Skin epidermis (tissue), 12 donors: Measurements from ENCODE around the gene DIPK1A.
"Not testable (repeated sequence)": the region's sequence is repeated elsewhere in the genome, so short reads cannot be mapped to it uniquely, and the experiment has no call there.

Experiments used
- H3K27ac ChIP-seq, 21 experiments: fragments of 200-600 bp; sonication (generic) in 11 of 21; one replicate each; pipeline ENCODE4 v1.5.0; 2020; ENCODE audit warnings: mild to moderate bottlenecking in 3 of 21, inconsistent platforms in 2 of 21, moderate library complexity in 2 of 21
- H3K4me3 ChIP-seq, 7 experiments: fragments of 200-600 bp; sonication (generic) in 2 of 7; one replicate each; pipeline ENCODE4 v1.5.0; 2020; ENCODE audit warnings: inconsistent platforms in 2 of 7, mild to moderate bottlenecking in 2 of 7, moderate library complexity in 1 of 7

DIPK1A gene

GRCh38 chr1:92985101-92985500 is 23.8 kb upstream of the DIPK1A start:
- no peak overlapping the region for H3K4me3 ChIP-seq
- H3K27ac ChIP-seq: no peak overlapping the region

GRCh38 chr1:92980732-92981647 is 19.7 kb upstream of the DIPK1A start:
- peak overlapping the region in 14 of 21 experiments; percentile 0 to 86 (median 47) for H3K27ac ChIP-seq
- H3K4me3 ChIP-seq: no peak overlapping the region

GRCh38 chr1:92975551-92976232 is 14.4 kb upstream of the DIPK1A start:
- H3K4me3 ChIP-seq: no peak overlapping the region
- peak overlapping the region in 2 of 21 experiments; percentile 30 to 83 for H3K27ac ChIP-seq

GRCh38 chr1:92974112-92974511 is 12.8 kb upstream of the DIPK1A start:
- H3K4me3 ChIP-seq: not testable (repeated sequence)
- peak overlapping the region in 3 of 21 experiments; percentile 59 to 64 (median 60) for H3K27ac ChIP-seq

GRCh38 chr1:92973203-92973897 is 12.1 kb upstream of the DIPK1A start:
- H3K27ac ChIP-seq: peak overlapping the region in 9 of 21 experiments; percentile 2 to 60 (median 38)
- H3K4me3 ChIP-seq: no peak overlapping the region

- peak overlapping the region in 8 of 21 experiments; percentile 2 to 60 (median 32) for H3K27ac ChIP-seq
- H3K4me3 ChIP-seq: no peak overlapping the region
Observed at GRCh38 chr1:92972409-92973129, 11.3 kb upstream of the DIPK1A start.

GRCh38 chr1:92971932-92972331 is 10.7 kb upstream of the DIPK1A start:
- H3K27ac ChIP-seq, H3K4me3 ChIP-seq: not testable (repeated sequence)

GRCh38 chr1:92970990-92971689 is 9.9 kb upstream of the DIPK1A start:
- Histone ChIP-seq H3K4me3 (no peak overlapping the region), H3K27ac (no peak overlapping the region)

- Histone ChIP-seq H3K4me3 (no peak overlapping the region), H3K27ac (no peak overlapping the region)
Observed at GRCh38 chr1:92969517-92969916, 8.3 kb upstream of the DIPK1A start.

- Histone ChIP-seq H3K27ac (no peak overlapping the region), H3K4me3 (no peak overlapping the region)
Observed at GRCh38 chr1:92968138-92969032, 7.1 kb upstream of the DIPK1A start.

GRCh38 chr1:92964998-92965397 is 3.7 kb upstream of the DIPK1A start:
- Histone ChIP-seq H3K4me3 (no peak overlapping the region), H3K27ac (peak overlapping the region in 2 of 21 experiments; percentile 31 to 61)

- H3K4me3 ChIP-seq: no peak overlapping the region
- H3K27ac ChIP-seq: peak overlapping the region in 2 of 21 experiments; percentile 31 to 61
Observed at GRCh38 chr1:92964316-92964715, 3.1 kb upstream of the DIPK1A start.

GRCh38 chr1:92961896-92962752 is 862 bp upstream of the DIPK1A start:
- H3K4me3 ChIP-seq: peak overlapping the region; percentile 77 to 91 (median 84)
- H3K27ac ChIP-seq: peak overlapping the region; percentile 74 to 99 (median 97)

- peak overlapping the region; percentile 60 to 99 (median 97) for H3K27ac ChIP-seq
- peak overlapping the region; percentile 77 to 91 (median 84) for H3K4me3 ChIP-seq
Observed at GRCh38 chr1:92960395-92961130, 699 bp downstream of the DIPK1A start.

- Histone ChIP-seq H3K4me3 (no peak overlapping the region), H3K27ac (peak overlapping the region in 1 of 21 experiments; percentile 24)
Observed at GRCh38 chr1:92958203-92958970, 2.9 kb downstream of the DIPK1A start.
